Muscle layer of colon (tissue), 2 donors: ENCODE measurements around the gene TMEM82.

Experiments used
- H3K27ac ChIP-seq: one replicate; pipeline ENCODE4 v1.7.0; 2013; ENCODE audit warnings: low read depth, mild to moderate bottlenecking, low read length, moderate library complexity
- H3K27me3 ChIP-seq, 2 donors: one replicate each; pipeline ENCODE4 v1.7.0; 2013; ENCODE audit warnings: low read length in 2 of 2, mild to moderate bottlenecking in 2 of 2; ENCODE audit not compliant: insufficient read depth in 2 of 2, control insufficient read depth in 1 of 2
- H3K36me3 ChIP-seq: one replicate; pipeline ENCODE4 v1.7.0; 2013; ENCODE audit warnings: mild to moderate bottlenecking, low read length; ENCODE audit not compliant: insufficient read depth
- H3K4me1 ChIP-seq: one replicate; pipeline ENCODE4 v1.7.0; 2013; ENCODE audit warnings: mild to moderate bottlenecking, low read length; ENCODE audit not compliant: insufficient read depth
- H3K4me3 ChIP-seq, 2 donors: one replicate each; pipeline ENCODE4 v1.7.0; 2013; ENCODE audit warnings: low read length in 2 of 2, low read depth in 1 of 2, mild to moderate bottlenecking in 1 of 2, moderate library complexity in 1 of 2
- H3K9ac ChIP-seq: one replicate; pipeline ENCODE4 v1.7.0; 2013; ENCODE audit warnings: low read length
- H3K9me3 ChIP-seq: one replicate; pipeline ENCODE4 v1.7.0; 2013; ENCODE audit warnings: mild to moderate bottlenecking, low read length
- donor health status: abdominal sarcoma.
- donor health status: Adenocarcinoma of cecum.

Gene TMEM82

DNA sequence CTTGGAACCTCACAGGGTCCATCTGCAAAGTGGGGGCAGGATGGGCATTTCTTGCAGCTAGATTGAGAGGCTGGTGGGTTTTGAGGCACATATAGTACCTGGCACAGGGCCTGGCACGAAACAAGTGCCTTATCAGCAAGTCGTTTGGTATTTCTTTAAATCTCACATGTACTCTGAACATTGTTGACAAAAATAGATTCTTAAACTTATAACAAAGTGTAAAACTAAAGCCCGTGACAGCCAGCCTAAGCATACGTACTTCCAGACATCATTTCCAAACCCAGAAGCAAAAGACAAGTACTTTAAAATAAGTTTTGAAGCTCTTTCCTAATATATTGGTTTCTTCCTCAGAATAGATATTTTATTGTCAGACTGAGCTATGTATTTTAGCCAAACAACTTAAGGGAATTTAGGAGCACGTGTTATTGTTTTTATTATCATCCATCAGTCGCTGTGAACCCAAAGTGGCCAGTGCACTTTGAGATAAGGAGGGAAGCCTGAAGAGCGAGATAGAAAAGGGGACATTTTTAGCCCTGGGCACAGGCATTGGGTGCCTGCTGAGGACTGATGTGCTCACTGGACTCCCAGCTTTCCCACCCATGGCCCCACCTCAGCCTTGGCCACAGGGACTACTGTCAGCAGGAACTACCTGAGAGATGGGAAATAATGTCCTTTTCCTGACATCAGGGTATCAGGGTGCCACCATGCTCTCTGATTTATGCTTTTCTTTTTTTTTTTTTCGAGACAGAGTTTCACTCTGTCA, 19.2 kb downstream of the TMEM82 start:
- peak overlapping the region; percentile 53 for H3K9ac ChIP-seq
- H3K36me3 ChIP-seq: peaks cover 7% of the 10 kb centered on the region
- peak overlapping the region in 1 of 2 donors; percentile 55 for H3K4me3 ChIP-seq
- peaks cover 27% of the 10 kb centered on the region for H3K4me1 ChIP-seq
- peaks cover 0 to 4% of the 10 kb centered on the region in 2 donors for H3K27me3 ChIP-seq
- peak overlapping the region; percentile 63 for H3K27ac ChIP-seq
- H3K9me3 ChIP-seq: no peaks in the 10 kb centered on the region

- Histone ChIP-seq H3K27me3 (peaks cover 0 to 4% of the 10 kb centered on the region in 2 donors), H3K36me3 (peaks cover 7% of the 10 kb centered on the region), H3K4me1 (peaks cover 27% of the 10 kb centered on the region), H3K9ac (no peak overlapping the region), H3K9me3 (no peaks in the 10 kb centered on the region), H3K27ac (no peak overlapping the region), H3K4me3 (no peak overlapping the region)
Observed at GRCh38 chr1:15762546-15762945, 20.2 kb downstream of the TMEM82 start.

DNA sequence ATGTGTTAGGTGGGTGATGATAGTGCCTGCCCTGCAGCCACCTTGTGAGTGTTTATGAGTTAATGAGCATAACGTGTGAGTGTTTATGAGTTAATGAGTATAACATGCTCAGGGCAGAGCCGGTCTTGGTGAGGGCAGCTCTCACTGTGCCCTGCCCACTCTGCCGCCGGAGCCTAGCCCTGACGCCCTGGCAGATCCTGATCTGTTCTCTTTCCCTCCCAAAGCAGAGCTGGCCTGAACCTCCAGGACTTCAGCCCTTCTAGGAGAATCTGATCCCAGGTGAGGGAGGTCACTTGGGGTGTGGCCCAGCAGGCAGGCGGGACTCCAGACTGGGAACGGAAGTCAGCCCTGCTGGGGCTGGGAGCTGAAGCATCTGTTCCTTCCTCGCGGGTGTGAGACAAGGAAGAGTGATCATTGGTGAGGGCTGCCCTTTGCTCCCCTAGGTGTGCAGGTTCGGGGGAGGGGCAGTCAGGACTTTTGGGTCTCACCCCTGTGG, 22.0 kb downstream of the TMEM82 start:
- Histone ChIP-seq H3K9ac (no peak overlapping the region), H3K27me3 (peaks cover 0 to 4% of the 10 kb centered on the region in 2 donors), H3K27ac (no peak overlapping the region), H3K36me3 (peaks cover 12% of the 10 kb centered on the region), H3K4me1 (peaks cover 20% of the 10 kb centered on the region), H3K4me3 (no peak overlapping the region), H3K9me3 (no peaks in the 10 kb centered on the region)

- Histone ChIP-seq H3K27ac (no peak overlapping the region), H3K36me3 (peaks cover 13% of the 10 kb centered on the region), H3K9me3 (no peaks in the 10 kb centered on the region), H3K27me3 (peaks cover 0 to 4% of the 10 kb centered on the region in 2 donors), H3K4me3 (no peak overlapping the region), H3K4me1 (peaks cover 17% of the 10 kb centered on the region), H3K9ac (no peak overlapping the region)
Observed at GRCh38 chr1:15764890-15765289, 22.6 kb downstream of the TMEM82 start.

DNA sequence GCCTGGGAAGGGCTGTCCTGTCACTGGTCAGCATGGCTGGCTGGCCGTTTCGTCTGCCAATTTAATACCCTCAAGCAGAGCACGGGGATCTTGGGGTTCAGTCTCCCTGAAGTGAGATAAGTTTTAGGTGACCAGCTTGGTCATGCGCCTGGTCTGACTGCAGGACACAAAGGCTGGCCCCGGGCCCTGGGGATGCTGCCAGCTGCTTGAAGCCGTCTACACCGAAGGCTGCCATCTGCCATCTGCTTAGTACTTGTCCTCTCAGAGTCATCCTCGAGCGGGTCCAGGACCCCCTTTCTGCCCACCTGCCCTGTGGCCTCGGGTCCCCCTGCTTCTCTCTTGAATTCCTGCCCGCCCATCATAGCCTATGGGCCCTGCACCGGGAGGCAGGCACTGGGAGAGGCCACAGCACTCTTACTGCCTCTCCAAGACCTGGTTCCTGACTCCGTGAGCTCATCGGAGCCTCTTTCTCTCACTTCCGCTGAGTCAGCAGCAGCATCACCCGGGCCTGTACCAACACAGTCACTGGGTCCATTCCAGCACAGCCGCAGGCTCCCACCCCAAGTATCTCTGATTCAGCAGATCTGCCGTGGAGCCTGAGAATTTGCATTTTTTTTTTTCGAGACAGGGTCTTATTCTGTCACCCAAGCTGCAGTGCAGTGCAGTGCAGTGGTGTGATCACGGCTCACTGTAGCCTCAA, 23.3 kb downstream of the TMEM82 start:
- Histone ChIP-seq H3K9me3 (no peaks in the 10 kb centered on the region), H3K4me1 (peaks cover 12% of the 10 kb centered on the region), H3K36me3 (peaks cover 20% of the 10 kb centered on the region), H3K9ac (no peak overlapping the region), H3K27me3 (peaks cover 0 to 4% of the 10 kb centered on the region in 2 donors), H3K27ac (no peak overlapping the region), H3K4me3 (no peak overlapping the region)

- no peaks in the 10 kb centered on the region for H3K27me3 ChIP-seq
- H3K4me3 ChIP-seq: no peak overlapping the region
- H3K9me3 ChIP-seq: no peaks in the 10 kb centered on the region
- no peak overlapping the region for H3K27ac ChIP-seq
- H3K9ac ChIP-seq: no peak overlapping the region
- H3K36me3 ChIP-seq: peaks cover 38% of the 10 kb centered on the region
- no peaks in the 10 kb centered on the region for H3K4me1 ChIP-seq
Observed at GRCh38 chr1:15767941-15768340, 25.6 kb downstream of the TMEM82 start.

DNA sequence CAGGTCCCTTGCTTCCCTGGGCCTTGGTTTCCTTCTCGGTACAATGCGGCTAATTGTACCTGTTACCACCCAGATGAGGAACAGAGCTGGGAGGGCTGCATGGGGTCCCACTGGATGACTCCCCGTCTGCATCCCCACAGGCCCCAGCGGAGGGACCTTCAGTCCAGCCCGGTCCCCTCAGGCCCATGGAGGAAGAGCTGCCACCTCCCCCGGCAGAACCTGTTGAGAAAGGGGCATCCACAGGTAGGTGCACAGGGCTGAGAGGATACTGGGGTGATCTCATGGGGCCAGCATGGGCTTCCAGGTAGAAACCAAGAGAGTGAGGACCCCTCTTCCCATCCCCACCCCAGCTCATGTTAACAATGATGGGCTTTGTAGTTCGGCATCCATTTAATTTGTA, 26.1 kb downstream of the TMEM82 start:
- H3K4me3 ChIP-seq: no peak overlapping the region
- H3K9ac ChIP-seq: no peak overlapping the region
- H3K27me3 ChIP-seq: no peaks in the 10 kb centered on the region
- H3K27ac ChIP-seq: no peak overlapping the region
- H3K36me3 ChIP-seq: peaks cover 39% of the 10 kb centered on the region
- H3K4me1 ChIP-seq: no peaks in the 10 kb centered on the region
- no peaks in the 10 kb centered on the region for H3K9me3 ChIP-seq

- Histone ChIP-seq H3K27me3 (no peaks in the 10 kb centered on the region), H3K27ac (no peak overlapping the region), H3K36me3 (peaks cover 50% of the 10 kb centered on the region), H3K4me3 (no peak overlapping the region), H3K9me3 (no peaks in the 10 kb centered on the region), H3K9ac (no peak overlapping the region), H3K4me1 (no peaks in the 10 kb centered on the region)
Observed at GRCh38 chr1:15770313-15770962, 28.1 kb downstream of the TMEM82 start.

GRCh38 chr1:15771836-15772515, 29.7 kb downstream of the TMEM82 start:
- H3K27me3 ChIP-seq: no peaks in the 10 kb centered on the region
- no peaks in the 10 kb centered on the region for H3K4me1 ChIP-seq
- no peak overlapping the region for H3K4me3 ChIP-seq
- no peaks in the 10 kb centered on the region for H3K9me3 ChIP-seq
- H3K36me3 ChIP-seq: peaks cover 60% of the 10 kb centered on the region
- no peak overlapping the region for H3K27ac ChIP-seq
- H3K9ac ChIP-seq: no peak overlapping the region

DNA sequence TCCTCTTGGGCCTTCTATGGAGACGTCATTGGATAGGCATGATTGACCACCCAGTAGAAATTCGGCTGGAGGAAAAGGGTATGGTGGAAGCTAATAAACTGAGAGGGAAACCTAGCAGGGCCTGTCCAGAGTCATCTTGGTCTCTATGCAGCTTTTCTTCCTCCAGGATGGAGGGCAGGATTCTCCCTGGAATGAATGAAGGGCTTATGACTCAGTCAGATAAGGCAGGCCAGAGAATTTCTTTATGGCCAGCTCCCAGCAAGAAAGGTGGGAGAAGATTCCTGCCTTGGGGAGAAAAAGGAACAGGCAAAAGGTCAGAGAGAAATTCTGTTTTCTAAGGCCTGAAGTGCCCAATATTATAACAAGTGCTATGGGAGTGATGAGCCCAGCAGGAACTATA, 33.4 kb downstream of the TMEM82 start:
- peaks cover 56% of the 10 kb centered on the region for H3K36me3 ChIP-seq
- H3K27me3 ChIP-seq: no peaks in the 10 kb centered on the region
- no peaks in the 10 kb centered on the region for H3K9me3 ChIP-seq
- H3K27ac ChIP-seq: no peak overlapping the region
- no peak overlapping the region for H3K4me3 ChIP-seq
- no peaks in the 10 kb centered on the region for H3K4me1 ChIP-seq
- H3K9ac ChIP-seq: no peak overlapping the region
